ENCODE measurements around the gene GALNT10.

- TF ChIP-seq SUZ12 (IDR thresholded peaks at IDR 0.05): no peak
- no peak for TF ChIP-seq FOXM1 (IDR thresholded peaks at IDR 0.05; ENCODE audit: borderline replicate concordance)
- TF ChIP-seq SP1 (IDR thresholded peaks at IDR 0.05): no peak
- TF ChIP-seq HDGF (IDR thresholded peaks at IDR 0.05; ENCODE audit: borderline replicate concordance): no peak
- TF ChIP-seq BHLHE40 (IDR thresholded peaks at IDR 0.05; ENCODE audit: borderline replicate concordance): no peak
Observed at GRCh38 chr5:154401931-154402330, 211.4 kb downstream of the GALNT10 start.
